PFSK-1 (cell line): ENCODE results near the gene PADI1.

ENCODE experiments used
- SIN3A ChIP-seq: IDR thresholded peaks from 2 replicates; pipeline ENCODE4 v1.6.1; 2012; ENCODE audit warnings: mild to moderate bottlenecking, low read length, moderate library complexity, borderline replicate concordance; ENCODE audit not compliant: insufficient read depth
- TAF1 ChIP-seq: IDR thresholded peaks from 2 replicates; pipeline ENCODE4 v1.6.1; 2012; ENCODE audit warnings: low read length, control low read depth, borderline replicate concordance; ENCODE audit not compliant: insufficient read depth
- TF ChIP-seq, protein P1 (sequence below), 2 experiments: IDR thresholded peaks; 2 replicates each; pipeline versions ENCODE4 v1.6.1 to v1.8.0; 2011 to 2012; ENCODE audit warnings: low read depth in 2 of 2, low read length in 2 of 2, control low read depth in 1 of 2, inconsistent platforms in 1 of 2, mild to moderate bottlenecking in 1 of 2, moderate library complexity in 1 of 2; ENCODE audit not compliant: insufficient read depth in 1 of 2

DNA sequence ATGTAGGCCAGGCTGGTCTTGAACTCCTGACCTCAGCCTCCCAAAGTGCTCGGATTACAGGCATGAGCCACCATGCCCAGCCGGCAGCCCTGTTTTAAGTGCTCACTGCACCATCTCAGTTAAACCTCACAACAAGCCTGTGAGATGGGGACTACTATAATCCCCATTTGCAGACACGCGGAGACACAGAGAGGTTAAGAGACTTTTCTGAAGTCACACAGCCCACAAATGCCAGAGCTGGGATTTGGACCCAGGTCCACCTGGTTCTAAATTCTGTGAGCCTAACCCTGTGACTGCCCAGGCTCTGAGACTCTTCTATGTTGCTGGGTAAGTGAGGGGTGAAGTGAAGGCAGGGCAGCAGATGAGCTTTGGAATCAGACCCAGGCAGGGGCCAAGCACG lies 6.4 kb downstream of the PADI1 start:
- TF ChIP-seq TAF1 (no peak), SIN3A (no peak)
- TF ChIP-seq, protein P1, sequence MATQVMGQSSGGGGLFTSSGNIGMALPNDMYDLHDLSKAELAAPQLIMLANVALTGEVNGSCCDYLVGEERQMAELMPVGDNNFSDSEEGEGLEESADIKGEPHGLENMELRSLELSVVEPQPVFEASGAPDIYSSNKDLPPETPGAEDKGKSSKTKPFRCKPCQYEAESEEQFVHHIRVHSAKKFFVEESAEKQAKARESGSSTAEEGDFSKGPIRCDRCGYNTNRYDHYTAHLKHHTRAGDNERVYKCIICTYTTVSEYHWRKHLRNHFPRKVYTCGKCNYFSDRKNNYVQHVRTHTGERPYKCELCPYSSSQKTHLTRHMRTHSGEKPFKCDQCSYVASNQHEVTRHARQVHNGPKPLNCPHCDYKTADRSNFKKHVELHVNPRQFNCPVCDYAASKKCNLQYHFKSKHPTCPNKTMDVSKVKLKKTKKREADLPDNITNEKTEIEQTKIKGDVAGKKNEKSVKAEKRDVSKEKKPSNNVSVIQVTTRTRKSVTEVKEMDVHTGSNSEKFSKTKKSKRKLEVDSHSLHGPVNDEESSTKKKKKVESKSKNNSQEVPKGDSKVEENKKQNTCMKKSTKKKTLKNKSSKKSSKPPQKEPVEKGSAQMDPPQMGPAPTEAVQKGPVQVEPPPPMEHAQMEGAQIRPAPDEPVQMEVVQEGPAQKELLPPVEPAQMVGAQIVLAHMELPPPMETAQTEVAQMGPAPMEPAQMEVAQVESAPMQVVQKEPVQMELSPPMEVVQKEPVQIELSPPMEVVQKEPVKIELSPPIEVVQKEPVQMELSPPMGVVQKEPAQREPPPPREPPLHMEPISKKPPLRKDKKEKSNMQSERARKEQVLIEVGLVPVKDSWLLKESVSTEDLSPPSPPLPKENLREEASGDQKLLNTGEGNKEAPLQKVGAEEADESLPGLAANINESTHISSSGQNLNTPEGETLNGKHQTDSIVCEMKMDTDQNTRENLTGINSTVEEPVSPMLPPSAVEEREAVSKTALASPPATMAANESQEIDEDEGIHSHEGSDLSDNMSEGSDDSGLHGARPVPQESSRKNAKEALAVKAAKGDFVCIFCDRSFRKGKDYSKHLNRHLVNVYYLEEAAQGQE (IDR thresholded peaks at IDR 0.05; ENCODE audit: insufficient read depth in 1 of 2, low read depth in 2 of 2, low read length in 2 of 2): no peak
